ENCODE measurements around the gene NCAPG. TPM values are rescaled to one million over a fixed set of nuclear protein-coding genes. Genes with fewer than 3 reads are reported as not detected.

The NCAPG gene
- total and polyA plus RNA-seq, 9 of the 15 experiments (the other 6 are each of a cell fraction or from before 2014, with no cell fraction given): 25.6 to 102 (median 65.3) TPM

DNA sequence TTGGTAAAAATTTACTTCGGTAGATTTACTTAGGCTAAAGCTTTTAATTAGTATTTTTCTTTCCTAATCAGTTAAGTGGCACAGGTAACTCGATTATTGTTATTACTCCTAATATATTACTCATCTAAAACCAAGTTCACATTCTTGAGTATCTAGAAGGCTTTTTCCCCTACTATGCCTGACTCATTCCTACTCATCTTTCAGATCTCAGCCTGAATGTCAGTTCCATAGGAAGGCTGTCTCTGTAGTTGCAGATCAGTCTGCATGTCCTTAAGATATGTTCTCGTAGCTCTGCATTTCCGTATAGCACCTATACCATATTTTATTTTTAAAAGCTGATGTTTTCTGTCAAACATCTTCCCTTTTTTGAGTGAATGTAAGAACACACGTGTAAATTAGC, 23.5 kb upstream of the NCAPG start:
- no peaks in the 10 kb centered on the region for H3K4me1 ChIP-seq (replicated peaks in 1 of 2; ENCODE audit: control insufficient read depth in 2 of 2, insufficient read depth in 2 of 2, low read length in 2 of 2)
- CTCF ChIA-PET (ENCODE audit: low intra/inter-chr PET ratio): no interaction called here

More for the DNA sequence above, 23.5 kb upstream of the NCAPG start:
- FAIRE-seq: no peak
- DNase-seq (ENCODE audit: extremely low read depth in 1 of 4, low spot score in 3 of 4): no peak
- no peaks in the 10 kb centered on the region for H4K20me1 ChIP-seq (replicated peaks; ENCODE audit: control insufficient read depth, insufficient read depth, low read length)
- H3K4me3 ChIP-seq: no peak overlapping the region
- no peak overlapping the region for H3K4me2 ChIP-seq (ENCODE audit: insufficient read depth, low read length)
- no TSS peak for BruUV-seq (replicated peaks)
- in situ Hi-C loops (cut with MboI): no loop called here
- no peaks in the 10 kb centered on the region for H3K9me1 ChIP-seq (ENCODE audit: control insufficient read depth, insufficient read depth, low read length)
- intact Hi-C loops (cut with micrococcal nuclease): loop anchor here (2.0 kb wide), 1 partner anchor 239 kb away; no protein-coding TSS in a partner anchor
- TF ChIP-seq MTA2 (IDR thresholded peaks at IDR 0.05; ENCODE audit: low read depth) (no peak), SMARCE1 (IDR thresholded peaks at IDR 0.05) (no peak), SNIP1 (IDR thresholded peaks at IDR 0.05; ENCODE audit: low read depth) (no peak), TFAM (CRISPR knock-in tag; conservative IDR thresholded peaks at IDR 0.05) (no peak), ZNF76 (CRISPR knock-in tag; IDR thresholded peaks at IDR 0.05; ENCODE audit: borderline replicate concordance) (no peak), ZNF133 (CRISPR knock-in tag; IDR thresholded peaks at IDR 0.05) (no peak), ERF (CRISPR knock-in tag; IDR thresholded peaks at IDR 0.05) (no peak), NEUROD1 (IDR thresholded peaks at IDR 0.05; ENCODE audit: borderline replicate concordance, low read depth, low read length, partially characterized antibody) (no peak), STAT5A (IDR thresholded peaks at IDR 0.05; ENCODE audit: borderline replicate concordance, low read length) (no peak), MCM7 (IDR thresholded peaks at IDR 0.05) (no peak), CBFA2T3 (IDR thresholded peaks at IDR 0.05) (no peak), ZNF766 (CRISPR knock-in tag; conservative IDR thresholded peaks at IDR 0.05) (no peak), MYBL2 (IDR thresholded peaks at IDR 0.05; ENCODE audit: low read depth) (no peak), MYBL2 (CRISPR knock-in tag; IDR thresholded peaks at IDR 0.05; ENCODE audit: borderline replicate concordance) (no peak)
- TF ChIP-seq, protein P1, sequence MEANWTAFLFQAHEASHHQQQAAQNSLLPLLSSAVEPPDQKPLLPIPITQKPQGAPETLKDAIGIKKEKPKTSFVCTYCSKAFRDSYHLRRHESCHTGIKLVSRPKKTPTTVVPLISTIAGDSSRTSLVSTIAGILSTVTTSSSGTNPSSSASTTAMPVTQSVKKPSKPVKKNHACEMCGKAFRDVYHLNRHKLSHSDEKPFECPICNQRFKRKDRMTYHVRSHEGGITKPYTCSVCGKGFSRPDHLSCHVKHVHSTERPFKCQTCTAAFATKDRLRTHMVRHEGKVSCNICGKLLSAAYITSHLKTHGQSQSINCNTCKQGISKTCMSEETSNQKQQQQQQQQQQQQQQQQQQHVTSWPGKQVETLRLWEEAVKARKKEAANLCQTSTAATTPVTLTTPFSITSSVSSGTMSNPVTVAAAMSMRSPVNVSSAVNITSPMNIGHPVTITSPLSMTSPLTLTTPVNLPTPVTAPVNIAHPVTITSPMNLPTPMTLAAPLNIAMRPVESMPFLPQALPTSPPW (CRISPR knock-in tag; IDR thresholded peaks at IDR 0.05): no peak
- TF ChIP-seq, protein P2, sequence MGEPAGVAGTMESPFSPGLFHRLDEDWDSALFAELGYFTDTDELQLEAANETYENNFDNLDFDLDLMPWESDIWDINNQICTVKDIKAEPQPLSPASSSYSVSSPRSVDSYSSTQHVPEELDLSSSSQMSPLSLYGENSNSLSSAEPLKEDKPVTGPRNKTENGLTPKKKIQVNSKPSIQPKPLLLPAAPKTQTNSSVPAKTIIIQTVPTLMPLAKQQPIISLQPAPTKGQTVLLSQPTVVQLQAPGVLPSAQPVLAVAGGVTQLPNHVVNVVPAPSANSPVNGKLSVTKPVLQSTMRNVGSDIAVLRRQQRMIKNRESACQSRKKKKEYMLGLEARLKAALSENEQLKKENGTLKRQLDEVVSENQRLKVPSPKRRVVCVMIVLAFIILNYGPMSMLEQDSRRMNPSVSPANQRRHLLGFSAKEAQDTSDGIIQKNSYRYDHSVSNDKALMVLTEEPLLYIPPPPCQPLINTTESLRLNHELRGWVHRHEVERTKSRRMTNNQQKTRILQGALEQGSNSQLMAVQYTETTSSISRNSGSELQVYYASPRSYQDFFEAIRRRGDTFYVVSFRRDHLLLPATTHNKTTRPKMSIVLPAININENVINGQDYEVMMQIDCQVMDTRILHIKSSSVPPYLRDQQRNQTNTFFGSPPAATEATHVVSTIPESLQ (CRISPR knock-in tag; IDR thresholded peaks at IDR 0.05): no peak
- H2AFZ ChIP-seq (ENCODE audit: low read depth, low read length): no peak overlapping the region
- POLR2A ChIA-PET: interaction anchor here (0.6 to 1.1 kb wide), 3 partner anchors 9 to 13 kb away, joined by 3 to 4 read pairs (median 4); no protein-coding TSS in a partner anchor
- H3K27ac ChIP-seq (ENCODE audit: extremely low read depth, low read depth, low read length): no peak overlapping the region
- WGBS (ENCODE audit: insufficient coverage, low coverage, missing lambda C conversion rate): 17% methylated on average over 5 of the region's 5 CpGs
- no peak overlapping the region for H3K9ac ChIP-seq (ENCODE audit: insufficient read depth in 1 of 2, low read depth in 2 of 2, low read length in 2 of 2)
- no peak for ATAC-seq
- no peaks in the 10 kb centered on the region for H3K9me3 ChIP-seq (replicated peaks; ENCODE audit: control insufficient read depth, insufficient read depth, low read depth, low read length)
- H3K27me3 ChIP-seq (ENCODE audit: control insufficient read depth in 2 of 2, insufficient read depth in 2 of 2, low read length in 2 of 2): peaks cover 0 to 4% of the 10 kb centered on the region in 2 experiments; a peak in 1 of 5 replicates
- H3K79me2 ChIP-seq (ENCODE audit: control insufficient read depth, insufficient read depth, low read length): no peaks in the 10 kb centered on the region
- H3K36me3 ChIP-seq (ENCODE audit: control insufficient read depth, insufficient read depth, low read length): no peaks in the 10 kb centered on the region

Measured in K562 (cell line).